Tibial nerve (tissue), 4 donors: ENCODE measurements around the gene CPHXL.

Experiments
- EP300 ChIP-seq, 2 donors: sonication (generic); formaldehyde crosslinking; IDR thresholded peaks; one replicate each; pipeline ENCODE4 v1.6.1; 2017; ENCODE audit warnings: antibody characterized with exemption in 2 of 2, mild to moderate bottlenecking in 1 of 2
- POLR2A ChIP-seq, 2 donors: fragments of 450-650 bp; IDR thresholded peaks; one replicate each; pipeline ENCODE4 v1.6.1; 2017; ENCODE audit warnings: antibody characterized with exemption in 2 of 2, mild to moderate bottlenecking in 2 of 2, moderate library complexity in 2 of 2
- TF ChIP-seq, protein P1 (sequence below), 5 experiments: fragments of 200-600 bp in 3 of 5; fragments of 450-650 bp in 2 of 5; sonication (generic) in 3 of 5; IDR thresholded peaks; one replicate each; pipeline ENCODE4 v1.5.1; 2016 to 2019; ENCODE audit warnings: antibody characterized with exemption in 5 of 5, mild to moderate bottlenecking in 3 of 5, moderate library complexity in 2 of 5

DNA sequence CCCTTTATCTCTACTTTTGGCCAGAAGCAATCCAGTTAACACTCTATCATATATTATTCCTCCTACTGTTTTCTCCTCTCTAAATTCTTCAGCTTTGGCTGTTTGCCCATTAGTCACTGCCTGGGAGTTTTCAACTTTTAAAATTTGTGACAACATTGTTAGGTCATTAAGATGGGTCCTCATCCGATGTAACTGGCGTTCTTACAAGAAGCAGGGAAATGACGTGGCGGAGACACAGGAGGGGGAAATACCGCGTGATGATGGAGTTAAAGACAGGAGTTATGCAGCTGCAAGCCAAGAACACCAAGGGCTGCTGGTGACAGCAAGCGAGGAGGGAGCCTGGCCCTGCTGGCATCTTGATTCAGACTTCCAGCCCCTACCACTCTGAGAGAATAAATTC lies 34.8 kb upstream of the CPHXL start:
- TF ChIP-seq, protein P1, sequence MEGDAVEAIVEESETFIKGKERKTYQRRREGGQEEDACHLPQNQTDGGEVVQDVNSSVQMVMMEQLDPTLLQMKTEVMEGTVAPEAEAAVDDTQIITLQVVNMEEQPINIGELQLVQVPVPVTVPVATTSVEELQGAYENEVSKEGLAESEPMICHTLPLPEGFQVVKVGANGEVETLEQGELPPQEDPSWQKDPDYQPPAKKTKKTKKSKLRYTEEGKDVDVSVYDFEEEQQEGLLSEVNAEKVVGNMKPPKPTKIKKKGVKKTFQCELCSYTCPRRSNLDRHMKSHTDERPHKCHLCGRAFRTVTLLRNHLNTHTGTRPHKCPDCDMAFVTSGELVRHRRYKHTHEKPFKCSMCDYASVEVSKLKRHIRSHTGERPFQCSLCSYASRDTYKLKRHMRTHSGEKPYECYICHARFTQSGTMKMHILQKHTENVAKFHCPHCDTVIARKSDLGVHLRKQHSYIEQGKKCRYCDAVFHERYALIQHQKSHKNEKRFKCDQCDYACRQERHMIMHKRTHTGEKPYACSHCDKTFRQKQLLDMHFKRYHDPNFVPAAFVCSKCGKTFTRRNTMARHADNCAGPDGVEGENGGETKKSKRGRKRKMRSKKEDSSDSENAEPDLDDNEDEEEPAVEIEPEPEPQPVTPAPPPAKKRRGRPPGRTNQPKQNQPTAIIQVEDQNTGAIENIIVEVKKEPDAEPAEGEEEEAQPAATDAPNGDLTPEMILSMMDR (IDR thresholded peaks at IDR 0.05) = no peak
- TF ChIP-seq POLR2A (IDR thresholded peaks at IDR 0.05) (no peak), EP300 (IDR thresholded peaks at IDR 0.05) (no peak)
